NB4 (cell line): Measurements from ENCODE around the gene TFPT.
"Not testable (repeated sequence)": the region's sequence is repeated elsewhere in the genome, so short reads cannot be mapped to it uniquely, and the experiment has no call there.

Experiments
- DNase-seq: peaks from one replicate; pipeline ENCODE4 v3.0.0; 2010; ENCODE audit warnings: low read depth
- H3K4me3 ChIP-seq: one replicate; pipeline ENCODE4 v1.5.1; 2011; ENCODE audit warnings: mild to moderate bottlenecking, low read depth, low read length, moderate library complexity
- MAX ChIP-seq: IDR thresholded peaks from 2 replicates; pipeline ENCODE4 v1.6.1; 2011; ENCODE audit warnings: low read depth, low read length
- MYC ChIP-seq: IDR thresholded peaks from 2 replicates; pipeline ENCODE4 v1.6.1; 2011; ENCODE audit warnings: low read depth, low read length
- POLR2A ChIP-seq: IDR thresholded peaks from 2 replicates; pipeline ENCODE4 v1.6.1; 2011; ENCODE audit warnings: mild to moderate bottlenecking; ENCODE audit not compliant: insufficient read length; ENCODE audit errors: extremely low read depth
- TF ChIP-seq, protein P1 (sequence below): IDR thresholded peaks from one replicate; pipeline ENCODE4 v1.5.1; 2012; ENCODE audit warnings: low read depth, low read length

Gene TFPT

GRCh38 chr19:54104998-54105715 is 10.3 kb downstream of the TFPT start:
- no peak overlapping the region for H3K4me3 ChIP-seq
- TF ChIP-seq MYC (no peak), MAX (no peak), POLR2A (no peak)
- TF ChIP-seq, protein P1, sequence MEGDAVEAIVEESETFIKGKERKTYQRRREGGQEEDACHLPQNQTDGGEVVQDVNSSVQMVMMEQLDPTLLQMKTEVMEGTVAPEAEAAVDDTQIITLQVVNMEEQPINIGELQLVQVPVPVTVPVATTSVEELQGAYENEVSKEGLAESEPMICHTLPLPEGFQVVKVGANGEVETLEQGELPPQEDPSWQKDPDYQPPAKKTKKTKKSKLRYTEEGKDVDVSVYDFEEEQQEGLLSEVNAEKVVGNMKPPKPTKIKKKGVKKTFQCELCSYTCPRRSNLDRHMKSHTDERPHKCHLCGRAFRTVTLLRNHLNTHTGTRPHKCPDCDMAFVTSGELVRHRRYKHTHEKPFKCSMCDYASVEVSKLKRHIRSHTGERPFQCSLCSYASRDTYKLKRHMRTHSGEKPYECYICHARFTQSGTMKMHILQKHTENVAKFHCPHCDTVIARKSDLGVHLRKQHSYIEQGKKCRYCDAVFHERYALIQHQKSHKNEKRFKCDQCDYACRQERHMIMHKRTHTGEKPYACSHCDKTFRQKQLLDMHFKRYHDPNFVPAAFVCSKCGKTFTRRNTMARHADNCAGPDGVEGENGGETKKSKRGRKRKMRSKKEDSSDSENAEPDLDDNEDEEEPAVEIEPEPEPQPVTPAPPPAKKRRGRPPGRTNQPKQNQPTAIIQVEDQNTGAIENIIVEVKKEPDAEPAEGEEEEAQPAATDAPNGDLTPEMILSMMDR: no peak
- DNase-seq: no peak

- peak; percentile 98 for DNase-seq
- peak; percentile 15 for TF ChIP-seq MAX
- peak; percentile 39 for TF ChIP-seq MYC
- TF ChIP-seq, protein P1: no peak
- TF ChIP-seq POLR2A: peak; percentile 81
These were observed 12.9 kb downstream of the TFPT start, which contains the start of gene NDUFA3 for GRCh38 chr19:54102421-54103169. Gene NDUFA3 (plus strand): TSS chr19:54102855. CDS start chr19:54102879, 24 bp downstream.

DNA sequence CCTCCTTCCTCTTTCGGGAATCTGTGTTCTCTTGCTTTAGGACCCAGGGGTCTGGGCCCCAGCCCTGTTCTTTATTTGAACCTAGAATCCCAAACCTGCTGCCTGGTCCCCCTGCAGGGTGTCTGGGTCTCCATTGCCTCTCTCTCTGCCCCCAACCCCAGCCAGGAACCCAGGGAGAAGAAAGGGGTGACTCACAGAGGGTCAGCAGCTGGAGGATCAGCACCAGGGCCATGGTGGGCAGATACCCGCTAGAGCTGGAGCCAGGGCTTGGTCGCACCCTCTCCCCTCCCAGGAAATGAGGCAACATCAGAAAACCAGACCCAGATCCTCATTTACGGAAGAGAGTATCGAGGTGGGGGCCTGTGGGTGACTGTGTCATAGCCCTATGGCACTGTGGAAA is 14.9 kb downstream of the TFPT start, which contains the start of gene OSCAR:
TSS of gene OSCAR (minus strand) at position 243 of the 400 bp plus-strand sequence. CDS start at position 232, 11 bp downstream.
- H3K4me3 ChIP-seq: peak within 1 kb of the TSS; percentile 60
- TF ChIP-seq POLR2A (peak; percentile 26), MAX (no peak; the same call in 1 of the 2 replicates)
- DNase-seq: peak; percentile 92

More at GRCh38 chr19:54102421-54103169, 12.9 kb downstream of the TFPT start, which contains the start of gene NDUFA3:
- H3K4me3 ChIP-seq: peak within 1 kb of the TSS; percentile 83

- H3K4me3 ChIP-seq: peak overlapping the region; percentile 60
- DNase-seq: not testable (repeated sequence)
These were observed 15.6 kb downstream of the TFPT start for GRCh38 chr19:54099903-54100255.

- TF ChIP-seq POLR2A: no peak
- no peak for TF ChIP-seq MYC
- no peak for TF ChIP-seq MAX
- TF ChIP-seq, protein P1: no peak
- DNase-seq: no peak
- no peak overlapping the region for H3K4me3 ChIP-seq
These were observed 16.1 kb downstream of the TFPT start for GRCh38 chr19:54099190-54099902.

DNA sequence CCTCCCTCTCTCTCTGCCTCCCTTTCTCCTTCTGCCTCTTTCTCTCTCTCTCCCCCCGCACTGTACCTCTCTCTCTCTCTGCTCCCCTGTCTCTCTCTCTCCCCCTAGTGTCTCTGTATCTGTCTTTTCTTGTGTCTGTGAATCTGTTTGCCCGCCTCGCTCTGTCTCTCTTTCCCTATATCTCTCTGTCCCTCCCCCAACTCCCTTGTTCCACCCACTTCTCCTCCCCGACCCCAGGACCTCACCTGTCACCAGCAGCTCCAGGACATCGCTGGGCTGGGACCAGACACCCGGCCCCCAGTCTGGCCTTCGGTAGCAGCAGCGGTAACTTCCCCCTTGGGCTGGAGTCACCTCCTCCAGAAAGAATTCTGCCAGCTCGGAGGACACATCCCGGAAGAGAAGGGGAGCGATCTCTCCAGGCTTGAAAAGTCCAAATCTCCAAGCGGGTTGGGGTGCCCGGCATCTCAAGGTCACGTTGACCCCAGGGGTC is 18.8 kb downstream of the TFPT start:
- TF ChIP-seq, protein P1: no peak
- TF ChIP-seq MAX: no peak
- no peak for TF ChIP-seq POLR2A
- TF ChIP-seq MYC: no peak
- DNase-seq: no peak
- no peak overlapping the region for H3K4me3 ChIP-seq

GRCh38 chr19:54095859-54096616 is 19.4 kb downstream of the TFPT start:
- H3K4me3 ChIP-seq, DNase-seq: not testable (repeated sequence)
